ENCODE results near the gene AKAP7. TPM values are rescaled to one million over a fixed set of nuclear protein-coding genes. Genes with fewer than 3 reads are reported as not detected.

The AKAP7 gene
- total RNA-seq, 6 experiments from 2014 or later = 1.1 to 3.9 (median 3.0) TPM

GRCh38 chr6:131305037-131305850 lies 170.0 kb downstream of the AKAP7 start:
- Mint-ChIP-seq H3K4me1 (ENCODE audit: low read depth) (no peaks in the 10 kb centered on the region), H3K27ac (no peak overlapping the region), H3K36me3 (ENCODE audit: low read depth) (peaks cover 6% of the 10 kb centered on the region; the same call in 1 of the 2 replicates), H3K27me3 (ENCODE audit: insufficient read depth) (peaks cover 18% of the 10 kb centered on the region), H3K9me3 (peaks cover 17% of the 10 kb centered on the region), H3K4me3 (no peak overlapping the region)
- TF ChIP-seq CTCF (IDR thresholded peaks at IDR 0.05) = no peak
- DNase-seq = no peak

- Mint-ChIP-seq H3K4me3 (no peak overlapping the region), H3K27me3 (ENCODE audit: insufficient read depth) (peaks cover 11% of the 10 kb centered on the region), H3K9me3 (peaks cover 20% of the 10 kb centered on the region), H3K4me1 (ENCODE audit: low read depth) (no peaks in the 10 kb centered on the region), H3K36me3 (ENCODE audit: low read depth) (peaks cover 6% of the 10 kb centered on the region; the same call in 1 of the 2 replicates), H3K27ac (no peak overlapping the region)
- DNase-seq = no peak
- no peak for TF ChIP-seq CTCF (IDR thresholded peaks at IDR 0.05)
These were observed 174.2 kb downstream of the AKAP7 start for GRCh38 chr6:131309437-131309836.

- Mint-ChIP-seq H3K27me3 (ENCODE audit: insufficient read depth) (peaks cover 6% of the 10 kb centered on the region; the same call in 1 of the 2 replicates), H3K4me1 (ENCODE audit: low read depth) (no peaks in the 10 kb centered on the region), H3K27ac (no peak overlapping the region), H3K4me3 (no peak overlapping the region), H3K36me3 (ENCODE audit: low read depth) (no peaks in the 10 kb centered on the region), H3K9me3 (peaks cover 12% of the 10 kb centered on the region)
- DNase-seq = no peak
- no peak for TF ChIP-seq CTCF (IDR thresholded peaks at IDR 0.05)
These were observed 179.6 kb downstream of the AKAP7 start for GRCh38 chr6:131314838-131315237.

GRCh38 chr6:131316654-131317053 lies 181.4 kb downstream of the AKAP7 start:
- H3K27me3 Mint-ChIP-seq (ENCODE audit: insufficient read depth) = peaks cover 6% of the 10 kb centered on the region; the same call in 1 of the 2 replicates
- H3K27ac Mint-ChIP-seq = no peak overlapping the region
- no peak for DNase-seq
- H3K4me3 Mint-ChIP-seq = no peak overlapping the region
- peaks cover 8% of the 10 kb centered on the region; the same call in 1 of the 2 replicates for H3K9me3 Mint-ChIP-seq
- no peaks in the 10 kb centered on the region for H3K36me3 Mint-ChIP-seq (ENCODE audit: low read depth)
- H3K4me1 Mint-ChIP-seq (ENCODE audit: low read depth) = no peaks in the 10 kb centered on the region
- no peak for TF ChIP-seq CTCF (IDR thresholded peaks at IDR 0.05)

GRCh38 chr6:131317516-131317915 lies 182.2 kb downstream of the AKAP7 start:
- Mint-ChIP-seq H3K27me3 (ENCODE audit: insufficient read depth) (peaks cover 6% of the 10 kb centered on the region), H3K36me3 (ENCODE audit: low read depth) (no peaks in the 10 kb centered on the region), H3K9me3 (peaks cover 8% of the 10 kb centered on the region; the same call in 1 of the 2 replicates), H3K4me1 (ENCODE audit: low read depth) (no peaks in the 10 kb centered on the region), H3K4me3 (no peak overlapping the region), H3K27ac (no peak overlapping the region)
- no peak for TF ChIP-seq CTCF (IDR thresholded peaks at IDR 0.05)
- peak; percentile 18 for DNase-seq

Measured in HFFc6 (cell line).